H1 (cell line): ENCODE data around the gene DLGAP3. TPM values are rescaled to one million over a fixed set of nuclear protein-coding genes. Genes with fewer than 3 reads are reported as not detected.

Experiments used
- CTCF ChIA-PET: fragments of 300-600 bp; sonication (Branson Sonifier 250); formaldehyde crosslinking; loops from one replicate; lab custom pipeline; 2021; ENCODE audit not compliant: partially characterized antibody; lab: Charles Lee
- POLR2A ChIA-PET: fragments of 300-600 bp; sonication (Branson Sonifier 250); formaldehyde crosslinking; loops from one replicate; lab custom pipeline; 2021; ENCODE audit warnings: inconsistent platforms; ENCODE audit not compliant: partially characterized antibody; lab: Charles Lee
- DNase-seq, 2 experiments: peaks; one replicate each; pipeline versions ENCODE4 v3.0.0 to v3.0.0-alpha.2; 2010 to 2022; ENCODE audit warnings: low spot score in 2 of 2, low read depth in 1 of 2, mixed read lengths in 1 of 2
- FAIRE-seq: peaks from 2 replicates; lab custom pipeline; 2011; peaks lifted over from hg19 to GRCh38; lab: Jason Lieb, UNC
- H2AFZ ChIP-seq: 2 replicates; pipeline ENCODE4 v1.8.1; 2012; ENCODE audit warnings: low read length, inconsistent platforms
- H2AK5ac ChIP-seq: 2 replicates; pipeline ENCODE4 v1.6.1; 2013; ENCODE audit warnings: low read depth, low read length
- H2BK120ac ChIP-seq: replicated peaks from 2 replicates; pipeline ENCODE3; 2013; ENCODE audit warnings: low read depth, low read length, inconsistent platforms
- H2BK12ac ChIP-seq: 2 replicates; pipeline ENCODE4 v1.6.1; 2013; ENCODE audit warnings: low read depth, low read length
- H2BK15ac ChIP-seq: 2 replicates; pipeline ENCODE4 v1.6.1; 2013; ENCODE audit warnings: low read length
- H2BK20ac ChIP-seq: 2 replicates; pipeline ENCODE4 v1.6.1; 2013; ENCODE audit warnings: low read length
- H2BK5ac ChIP-seq: 2 replicates; pipeline ENCODE4 v1.6.1; 2013; ENCODE audit warnings: low read depth, low read length
- H3K14ac ChIP-seq: 2 replicates; pipeline ENCODE4 v1.6.1; 2013; ENCODE audit warnings: inconsistent platforms; ENCODE audit not compliant: insufficient read length
- H3K18ac ChIP-seq: 2 replicates; pipeline ENCODE4 v1.6.1; 2013; ENCODE audit warnings: low read length; ENCODE audit errors: extremely low read depth
- H3K23ac ChIP-seq: 2 replicates; pipeline ENCODE4 v1.6.1; 2013; ENCODE audit warnings: inconsistent platforms; ENCODE audit not compliant: insufficient read length
- H3K23me2 ChIP-seq: 2 replicates; pipeline ENCODE4 v1.6.1; 2013; ENCODE audit warnings: low read depth, low read length
- H3K27ac ChIP-seq: 2 replicates; pipeline ENCODE4 v1.6.1; 2011; ENCODE audit warnings: low read depth, low read length, inconsistent platforms
- H3K27me3 ChIP-seq, 4 experiments: replicated peaks in 1 of 4; 1 replicate in 1 of 4; 2 replicates in 3 of 4; pipeline versions ENCODE4 v1.6.1 to v1.8.1; 2011 to 2013; ENCODE audit warnings: low read length in 3 of 4, mild to moderate bottlenecking in 3 of 4, inconsistent platforms in 2 of 4, mixed read lengths in 2 of 4, moderate library complexity in 1 of 4; ENCODE audit not compliant: control insufficient read depth in 3 of 4, insufficient read depth in 3 of 4; ENCODE audit errors: extremely low read depth in 1 of 4
- H3K36me3 ChIP-seq, 4 experiments: 2 replicates each; pipeline versions ENCODE4 v1.6.1 to v1.8.1; 2011 to 2013; ENCODE audit warnings: mild to moderate bottlenecking in 4 of 4, low read length in 3 of 4, moderate library complexity in 2 of 4, control low read depth in 1 of 4, inconsistent platforms in 1 of 4; ENCODE audit not compliant: insufficient read depth in 4 of 4, control insufficient read depth in 2 of 4
- H3K4ac ChIP-seq: replicated peaks from 2 replicates; pipeline ENCODE3; 2013; ENCODE audit warnings: low read length, low read depth, mixed read lengths, inconsistent platforms; ENCODE audit not compliant: insufficient read length
- H3K4me1 ChIP-seq, 4 experiments: replicated peaks in 1 of 4; 1 replicate in 1 of 4; 2 replicates in 3 of 4; pipeline versions ENCODE4 v1.6.1 to v1.8.1; 2011 to 2013; ENCODE audit warnings: low read length in 3 of 4, inconsistent platforms in 2 of 4, mixed read lengths in 1 of 4; ENCODE audit not compliant: insufficient read depth in 4 of 4, control insufficient read depth in 3 of 4
- H3K4me2 ChIP-seq, 2 experiments: 2 replicates each; pipeline versions ENCODE4 v1.6.1 to v1.8.1; 2011 to 2013; ENCODE audit warnings: low read depth in 2 of 2, low read length in 2 of 2, control low read depth in 1 of 2, inconsistent platforms in 1 of 2, mild to moderate bottlenecking in 1 of 2; ENCODE audit not compliant: insufficient read depth in 1 of 2
- H3K4me3 ChIP-seq, 4 experiments: fragments of 200-600, 300-600 bp in 1 of 4; sonication (generic), shearing (Covaris generic), sonication (Bioruptor Twin) in 1 of 4; 2 replicates each; pipeline versions ENCODE4 v1.5.1 to v1.8.1; 2011 to 2016; ENCODE audit warnings: low read length in 4 of 4, low read depth in 3 of 4, control low read depth in 2 of 4, inconsistent platforms in 2 of 4, mild to moderate bottlenecking in 2 of 4, mixed read lengths in 1 of 4, moderate library complexity in 1 of 4; ENCODE audit not compliant: insufficient read depth in 2 of 4; ENCODE audit errors: extremely low read depth in 1 of 4
- H3K56ac ChIP-seq: replicated peaks from 2 replicates; pipeline ENCODE3; 2013; ENCODE audit warnings: low read depth, mild to moderate bottlenecking, mixed read lengths, low read length, inconsistent platforms; ENCODE audit not compliant: insufficient read length
- H3K79me1 ChIP-seq: 2 replicates; pipeline ENCODE4 v1.6.1; 2013; ENCODE audit warnings: low read depth, low read length, control low read depth
- H3K79me2 ChIP-seq, 2 experiments: 2 replicates each; pipeline versions ENCODE4 v1.6.1 to v1.8.1; 2012 to 2013; ENCODE audit warnings: low read length in 2 of 2, mild to moderate bottlenecking in 2 of 2, inconsistent platforms in 1 of 2; ENCODE audit not compliant: insufficient read depth in 2 of 2, control insufficient read depth in 1 of 2
- H3K9ac ChIP-seq, 4 experiments: replicated peaks in 1 of 4; 1 replicate in 1 of 4; 2 replicates in 3 of 4; pipeline versions ENCODE4 v1.6.1 to v1.8.1; 2011 to 2013; ENCODE audit warnings: low read depth in 3 of 4, low read length in 3 of 4, control low read depth in 2 of 4, mild to moderate bottlenecking in 2 of 4, moderate library complexity in 2 of 4, inconsistent platforms in 1 of 4; ENCODE audit errors: extremely low read depth in 1 of 4
- H3K9me3 ChIP-seq, 2 experiments: 2 replicates each; pipeline versions ENCODE4 v1.6.1 to v1.8.1; 2012 to 2013; ENCODE audit warnings: mild to moderate bottlenecking in 2 of 2, moderate library complexity in 2 of 2, control low read depth in 1 of 2, inconsistent platforms in 1 of 2, low read depth in 1 of 2, low read length in 1 of 2, mixed read lengths in 1 of 2; ENCODE audit not compliant: insufficient read depth in 2 of 2
- H4K20me1 ChIP-seq, 2 experiments: replicated peaks in 1 of 2; 2 replicates each; pipeline versions ENCODE3 to v1.8.1; 2011 to 2013; ENCODE audit warnings: inconsistent platforms in 2 of 2, low read length in 2 of 2, mild to moderate bottlenecking in 1 of 2; ENCODE audit not compliant: insufficient read depth in 2 of 2, control insufficient read depth in 1 of 2
- H4K5ac ChIP-seq: 2 replicates; pipeline ENCODE4 v1.6.1; 2013; ENCODE audit warnings: low read length, low read depth, mixed read lengths, inconsistent platforms; ENCODE audit not compliant: insufficient read length
- H4K8ac ChIP-seq: 2 replicates; pipeline ENCODE4 v1.8.0; 2013; ENCODE audit warnings: mild to moderate bottlenecking, moderate library complexity, low read length, inconsistent platforms; ENCODE audit not compliant: insufficient read depth; ENCODE audit errors: extremely low read depth
- H4K91ac ChIP-seq: replicated peaks from 2 replicates; pipeline ENCODE3; 2013; ENCODE audit warnings: low read length, mixed read lengths, inconsistent platforms; ENCODE audit not compliant: insufficient read length
- CHD2 ChIP-seq: IDR thresholded peaks from 2 replicates; pipeline ENCODE4 v1.6.1; 2012; ENCODE audit warnings: low read length, improper control_type of control experiment
- CTBP2 ChIP-seq: IDR thresholded peaks from 2 replicates; pipeline ENCODE4 v1.7.0; 2011; ENCODE audit warnings: borderline replicate concordance, mild to moderate bottlenecking, moderate library complexity, mixed read lengths, low read length; ENCODE audit not compliant: insufficient read depth, insufficient read length
- EZH2 ChIP-seq: fragments of 200-600 bp; sonication (generic); IDR thresholded peaks from 2 replicates; pipeline ENCODE4 v1.7.1; 2012; ENCODE audit warnings: low read depth, mild to moderate bottlenecking, moderate library complexity, low read length, inconsistent platforms; ENCODE audit not compliant: severe bottlenecking
- FOSL1 ChIP-seq: IDR thresholded peaks from 2 replicates; pipeline ENCODE4 v1.6.1; 2011; ENCODE audit warnings: mild to moderate bottlenecking, low read depth, low read length, moderate library complexity; ENCODE audit not compliant: insufficient read depth
- NANOG ChIP-seq: IDR thresholded peaks from 2 replicates; pipeline ENCODE4 v1.6.1; 2011; ENCODE audit warnings: low read length, low read depth, mild to moderate bottlenecking, inconsistent platforms; ENCODE audit not compliant: insufficient read depth, poor library complexity, severe bottlenecking
- NRF1 ChIP-seq: IDR thresholded peaks from 2 replicates; pipeline ENCODE4 v1.6.1; 2011; ENCODE audit warnings: mild to moderate bottlenecking, low read depth, low read length, improper control_type of control experiment
- POLR2A ChIP-seq, 2 experiments: IDR thresholded peaks; 1 replicate in 1 of 2; 2 replicates in 1 of 2; pipeline ENCODE4 v1.6.1; 2011; ENCODE audit warnings: low read depth in 2 of 2, low read length in 2 of 2, mild to moderate bottlenecking in 2 of 2; ENCODE audit errors: control extremely low read depth in 1 of 2
- POU5F1 ChIP-seq: IDR thresholded peaks from 2 replicates; pipeline ENCODE4 v1.6.1; 2011; ENCODE audit warnings: low read depth, mild to moderate bottlenecking, low read length, moderate library complexity
- RBBP5 ChIP-seq: IDR thresholded peaks from 2 replicates; pipeline ENCODE4 v1.7.1; 2012; ENCODE audit warnings: low read depth, mild to moderate bottlenecking, inconsistent platforms, low read length, moderate library complexity, borderline replicate concordance
- RFX5 ChIP-seq: IDR thresholded peaks from 2 replicates; pipeline ENCODE4 v1.6.1; 2011; ENCODE audit warnings: low read depth, low read length, improper control_type of control experiment, borderline replicate concordance
- RNF2 ChIP-seq: fragments of 200-900, 300-1000 bp; sonication (generic); IDR thresholded peaks from 2 replicates; pipeline ENCODE4 v1.7.1; 2016; ENCODE audit warnings: borderline replicate concordance, low read depth, mild to moderate bottlenecking, antibody characterized with exemption, low read length; ENCODE audit not compliant: poor library complexity, severe bottlenecking; ENCODE audit errors: missing control alignments
- RXRA ChIP-seq: IDR thresholded peaks from 2 replicates; pipeline ENCODE4 v1.6.1; 2011; ENCODE audit warnings: low read depth, mild to moderate bottlenecking, low read length, moderate library complexity; ENCODE audit not compliant: insufficient read depth
- YY1 ChIP-seq: IDR thresholded peaks from 2 replicates; pipeline ENCODE4 v1.6.1; 2011; ENCODE audit warnings: low read depth, mild to moderate bottlenecking, low read length
- WGBS, 2 experiments: shearing (Covaris generic) in 1 of 2; methylation state at CpG; one replicate each; pipeline versions ENCODE4 v1.1.6 to v1.1.7; 2013 to 2015; ENCODE audit warnings: low lambda C conversion rate in 2 of 2, mixed read lengths in 2 of 2, inconsistent platforms in 1 of 2, low coverage in 1 of 2, missing lambda C conversion rate in 1 of 2; ENCODE audit not compliant: insufficient replicate concordance in 2 of 2, insufficient coverage in 1 of 2, insufficient read length in 1 of 2; ENCODE audit errors: extremely low coverage in 1 of 2, missing lambda C conversion rate in 1 of 2; 5-methylcytosine and 5-hydroxymethylcytosine counted together
- polyA plus RNA-seq, 7 experiments: library from polyadenylated mRNA; depleted of rRNA in 3 of 7; stranded (reverse) in 5 of 7; unstranded in 2 of 7; fragments of >200 nt in 5 of 7; fragments of 200-250 nt in 2 of 7; gene quantifications; 1 replicate in 5 of 7; 2 replicates in 1 of 7; 4 replicates in 1 of 7; pipeline versions ENCODE4 v1.2.1 to v1.2.3, GENCODE V29; 2011 to 2013; ENCODE audit warnings: missing spikeins in 2 of 7, mixed read lengths in 2 of 7
- total RNA-seq: library from RNA; stranded (reverse); fragmentation: NEBNext Ultra II Directional; extraction: Animal tissue kit (Norgen Biotek cat#: 25700); gene quantifications from 2 replicates; pipeline ENCODE4 v1.2.1, GENCODE V29; 2021

The DLGAP3 gene
- total and polyA plus RNA-seq, 2 of the 8 experiments (the other 6 are each of a cell fraction or from before 2014, with no cell fraction given), result 3.8 to 13.2 TPM

DNA sequence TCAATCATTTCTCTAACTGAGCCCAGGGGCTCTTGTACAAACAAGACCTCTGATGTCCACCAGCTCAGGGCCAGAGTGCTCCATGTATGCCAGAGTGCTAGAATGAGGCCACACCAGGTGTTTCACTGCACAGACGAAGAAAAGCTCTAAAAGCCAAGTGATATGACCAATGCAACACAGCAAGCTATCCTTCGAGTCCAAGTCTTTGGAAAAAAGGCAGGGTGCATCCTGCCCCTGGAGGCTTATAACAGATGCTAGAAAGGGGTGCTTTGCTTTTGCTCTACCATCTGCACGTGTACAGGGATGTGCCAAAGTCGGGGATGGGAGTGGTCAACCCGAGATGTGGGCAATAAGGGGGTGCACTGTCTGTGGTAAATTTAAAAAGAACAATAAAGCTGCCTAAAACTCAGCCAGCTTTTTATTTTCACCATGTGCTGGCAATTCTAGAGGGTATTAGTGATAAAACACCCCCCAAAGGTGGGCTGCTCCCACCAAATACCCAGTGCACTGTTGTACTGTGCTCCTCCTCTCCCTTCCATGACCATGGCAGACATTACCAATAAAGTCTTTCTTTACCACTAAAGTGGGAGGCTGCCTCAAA, 102.0 kb downstream of the DLGAP3 start:
- Histone ChIP-seq H3K56ac (no peak overlapping the region), H3K27me3 (no peaks in the 10 kb centered on the region), H3K79me2 (no peaks in the 10 kb centered on the region), H4K91ac (no peak overlapping the region), H2AFZ (no peak overlapping the region), H3K23ac (no peak overlapping the region), H2BK5ac (no peak overlapping the region), H2BK20ac (no peak overlapping the region), H3K18ac (no peak overlapping the region), H3K9me3 (no peaks in the 10 kb centered on the region), H3K4me3 (no peak overlapping the region), H3K4me1 (no peaks in the 10 kb centered on the region; a peak in 3 of 7 replicates), H3K9ac (no peak overlapping the region), H3K4me2 (no peak overlapping the region), H3K4ac (no peak overlapping the region), H4K20me1 (no peaks in the 10 kb centered on the region), H3K14ac (no peak overlapping the region), H3K36me3 (no peaks in the 10 kb centered on the region), H4K8ac (no peak overlapping the region), H2AK5ac (no peak overlapping the region), H2BK12ac (no peak overlapping the region), H2BK120ac (no peak overlapping the region), H3K79me1 (no peaks in the 10 kb centered on the region), H3K27ac (no peak overlapping the region), H4K5ac (no peak overlapping the region), H2BK15ac (no peak overlapping the region), H3K23me2 (no peaks in the 10 kb centered on the region; the same call in 1 of the 2 replicates)
- ChIA-PET POLR2A (interaction anchor here (1.1 kb wide), 1 partner anchor 10 kb away, joined by 3 read pairs; no protein-coding TSS in a partner anchor), CTCF (interaction anchor here (1.0 to 4.2 kb wide), 7 partner anchors 9 to 40 kb away, joined by 3 to 21 read pairs (median 6); no protein-coding TSS in a partner anchor)
- 78% methylated on average over 5 of the region's 5 CpGs; no CpG with 5 or more reads in 1 of the 2 experiments for WGBS, 2 experiments
- DNase-seq (peak in 1 of 2 experiments; percentile 26), FAIRE-seq (no peak)
- TF ChIP-seq EZH2 (no peak), POLR2A (IDR thresholded peaks at IDR 0.05; ENCODE audit: control extremely low read depth in 1 of 2, low read depth in 2 of 2, low read length in 2 of 2) (no peak), CTBP2 (no peak), RFX5 (no peak), POU5F1 (no peak), NANOG (no peak), CHD2 (no peak), YY1 (no peak), FOSL1 (no peak), NRF1 (no peak), RBBP5 (no peak), RNF2 (no peak), RXRA (no peak)
